HepG2 (cell line): ENCODE results near the gene SAE1. TPM values are rescaled to one million over a fixed set of nuclear protein-coding genes. Genes with fewer than 3 reads are reported as not detected.

Source experiments
- CCAR2 ChIP-seq: fragments of 200-400 bp; formaldehyde crosslinking; optimal IDR thresholded peaks from 2 replicates; pipeline ENCODE3; 2018; ENCODE audit warnings: low read depth, mild to moderate bottlenecking, low read length, moderate library complexity
- CHD4 ChIP-seq: fragments of 200-600 bp; sonication (generic); IDR thresholded peaks from 2 replicates; pipeline ENCODE4 v1.7.0; 2017; ENCODE audit warnings: mild to moderate bottlenecking, low read length, borderline replicate concordance
- DMAP1 ChIP-seq: IDR thresholded peaks from 2 replicates; pipeline ENCODE4 v1.6.1; 2016
- EHMT2 ChIP-seq: fragments of 200-600 bp; sonication (generic); IDR thresholded peaks from 2 replicates; pipeline ENCODE4 v1.7.0; 2017; ENCODE audit warnings: antibody characterized with exemption, low read depth, low read length, borderline replicate concordance
- ESRRA ChIP-seq: sonication (generic); formaldehyde crosslinking; IDR thresholded peaks from 2 replicates; pipeline ENCODE4 v1.5.1; 2020; ENCODE audit warnings: mild to moderate bottlenecking, low read depth, missing genetic modification reagents
- GMEB1 ChIP-seq: sonication (generic); formaldehyde crosslinking; IDR thresholded peaks from 2 replicates; pipeline ENCODE4 v1.5.1; 2020; ENCODE audit warnings: missing genetic modification reagents, mild to moderate bottlenecking, borderline replicate concordance
- HBP1 ChIP-seq: IDR thresholded peaks from 2 replicates; pipeline ENCODE4 v1.6.1; 2016; ENCODE audit warnings: low read depth, control low read depth
- MTA3 ChIP-seq: sonication (generic); formaldehyde crosslinking; IDR thresholded peaks from 2 replicates; pipeline ENCODE4 v1.4.0; 2020; ENCODE audit warnings: missing genetic modification reagents
- NCOA2 ChIP-seq: sonication (generic); formaldehyde crosslinking; IDR thresholded peaks from 2 replicates; pipeline ENCODE4 v1.8.0; 2022; ENCODE audit warnings: inconsistent platforms
- NR2F1 ChIP-seq, 2 experiments: fragments of 450-650 bp in 1 of 2; formaldehyde crosslinking in 1 of 2; IDR thresholded peaks; 2 replicates each; pipeline versions ENCODE4 v1.5.0 to v1.6.1; 2016 to 2020; ENCODE audit warnings: mild to moderate bottlenecking in 1 of 2, missing compliant biosample characterization in 1 of 2, missing genetic modification reagents in 1 of 2, moderate library complexity in 1 of 2
- NR2F2 ChIP-seq: IDR thresholded peaks from 2 replicates; pipeline ENCODE4 v1.6.1; 2012; ENCODE audit warnings: low read depth, inconsistent platforms, borderline replicate concordance
- SMARCE1 ChIP-seq: fragments of 450-650 bp; IDR thresholded peaks from 2 replicates; pipeline ENCODE4 v1.6.1; 2017; ENCODE audit warnings: borderline replicate concordance
- SNAI1 ChIP-seq: sonication (generic); formaldehyde crosslinking; IDR thresholded peaks from 2 replicates; pipeline ENCODE4 v1.5.0; 2020; ENCODE audit warnings: mild to moderate bottlenecking, missing genetic modification reagents, borderline replicate concordance
- TBL1XR1 ChIP-seq: fragments of 150-350 bp; IDR thresholded peaks from 2 replicates; pipeline ENCODE4 v1.6.1; 2014; ENCODE audit warnings: borderline replicate concordance, low read length; ENCODE audit not compliant: partially characterized antibody
- ZC3H13 ChIP-seq: sonication (generic); formaldehyde crosslinking; IDR thresholded peaks from 2 replicates; pipeline ENCODE4 v1.8.1; 2023; ENCODE audit warnings: mild to moderate bottlenecking, missing genetic modification reagents, moderate library complexity
- ZNF3 ChIP-seq: IDR thresholded peaks from 2 replicates; pipeline ENCODE4 v1.7.0; 2017; ENCODE audit warnings: inconsistent platforms
- ZNF30 ChIP-seq: sonication (generic); formaldehyde crosslinking; IDR thresholded peaks from 2 replicates; pipeline ENCODE4 v1.5.0; 2020; ENCODE audit warnings: mild to moderate bottlenecking, missing genetic modification reagents
- ZNF446 ChIP-seq: sonication (generic); formaldehyde crosslinking; IDR thresholded peaks from 2 replicates; pipeline ENCODE4 v1.5.0; 2020; ENCODE audit warnings: mild to moderate bottlenecking, missing genetic modification reagents
- ZNF503 ChIP-seq: sonication (generic); formaldehyde crosslinking; IDR thresholded peaks from 2 replicates; pipeline ENCODE4 v1.4.0; 2020; ENCODE audit warnings: missing genetic modification reagents
- ZNF513 ChIP-seq: sonication (generic); formaldehyde crosslinking; conservative IDR thresholded peaks from 2 replicates; pipeline ENCODE4 v1.5.0; 2020; ENCODE audit warnings: missing genetic modification reagents
- ZNF580 ChIP-seq: IDR thresholded peaks from 2 replicates; pipeline ENCODE4 v1.6.1; 2016; ENCODE audit warnings: low read depth, borderline replicate concordance
- ZNF678 ChIP-seq: sonication (generic); formaldehyde crosslinking; IDR thresholded peaks from 2 replicates; pipeline ENCODE4 v1.4.0; 2020; ENCODE audit warnings: mild to moderate bottlenecking, missing genetic modification reagents
- ZSCAN31 ChIP-seq: sonication (generic); formaldehyde crosslinking; IDR thresholded peaks from 2 replicates; pipeline ENCODE4 v1.5.0; 2020; ENCODE audit warnings: low read depth, mild to moderate bottlenecking, missing genetic modification reagents
- polyA plus RNA-seq, 8 experiments: library from polyadenylated mRNA; depleted of rRNA in 3 of 8; stranded (reverse) in 7 of 8; unstranded in 1 of 8; fragments of >200 nt; fragmentation: Illumina TruSeq in 4 of 8; extraction: Trizol in 4 of 8; gene quantifications; 2 replicates each; pipeline versions ENCODE4 v1.2.1 to v1.2.3, GENCODE V29; 2011 to 2016; ENCODE audit warnings: low read depth in 4 of 8, missing spikeins in 1 of 8, mixed read lengths in 1 of 8; ENCODE audit not compliant: insufficient read depth in 1 of 8
- total RNA-seq, 5 experiments: library from RNA; depleted of rRNA; stranded (reverse); fragments of >200 nt; fragmentation: Illumina TruSeq; extraction: Trizol; gene quantifications; 2 replicates each; pipeline ENCODE4 v1.2.3, GENCODE V29; 2016; ENCODE audit warnings: low read depth in 1 of 5

SAE1 gene
- total and polyA plus RNA-seq, 2 of the 13 experiments (the other 11 are each of a cell fraction or from before 2014, with no cell fraction given) = 87.6 to 197 TPM

- no peak for TF ChIP-seq HBP1 (CRISPR knock-in tag)
- TF ChIP-seq ZNF678 (CRISPR knock-in tag) = no peak
- TF ChIP-seq ZNF3 = no peak
- TF ChIP-seq GMEB1 = no peak
- TF ChIP-seq MTA3 (CRISPR knock-in tag) = no peak
- TF ChIP-seq EHMT2 = no peak
- TF ChIP-seq TBL1XR1 = no peak
- TF ChIP-seq CHD4 = no peak
- TF ChIP-seq ESRRA (CRISPR knock-in tag) = no peak
- TF ChIP-seq SNAI1 (CRISPR knock-in tag) = no peak
- peak; percentile 76 for TF ChIP-seq CCAR2
- peak; percentile 80 for TF ChIP-seq NR2F2
- peak; percentile 25; the same call in 1 of the 2 replicates for TF ChIP-seq DMAP1
- TF ChIP-seq ZC3H13 (CRISPR knock-in tag) = no peak
- TF ChIP-seq ZNF580 = no peak
- no peak for TF ChIP-seq ZNF503 (CRISPR knock-in tag)
- no peak for TF ChIP-seq ZNF30 (CRISPR knock-in tag)
- no peak for TF ChIP-seq ZSCAN31 (CRISPR knock-in tag)
- no peak for TF ChIP-seq SMARCE1
- TF ChIP-seq ZNF446 (CRISPR knock-in tag) = no peak
- TF ChIP-seq ZNF513 (CRISPR knock-in tag) = no peak
- TF ChIP-seq NR2F1 (CRISPR knock-in tag; IDR thresholded peaks at IDR 0.05) = peak; percentile 33 to 71; a peak in 2 of 4 replicates
- TF ChIP-seq NCOA2 (CRISPR knock-in tag) = peak; percentile 50; the same call in 1 of the 2 replicates
Observed at GRCh38 chr19:47094557-47095475, 35.8 kb upstream of the SAE1 start (continued).
